CD4-positive, alpha-beta T cell treated with Interleukin-4 for 1 hour (primary cell): ENCODE data around the gene TMEM200B.
"Not testable (repeated sequence)": the region's sequence is repeated elsewhere in the genome, so short reads cannot be mapped to it uniquely, and the experiment has no call there.

Source experiments
- DNase-seq, 2 donors: peaks; one replicate each; pipeline ENCODE4 v3.0.0-alpha.2; 2020 to 2022

The TMEM200B gene

DNA sequence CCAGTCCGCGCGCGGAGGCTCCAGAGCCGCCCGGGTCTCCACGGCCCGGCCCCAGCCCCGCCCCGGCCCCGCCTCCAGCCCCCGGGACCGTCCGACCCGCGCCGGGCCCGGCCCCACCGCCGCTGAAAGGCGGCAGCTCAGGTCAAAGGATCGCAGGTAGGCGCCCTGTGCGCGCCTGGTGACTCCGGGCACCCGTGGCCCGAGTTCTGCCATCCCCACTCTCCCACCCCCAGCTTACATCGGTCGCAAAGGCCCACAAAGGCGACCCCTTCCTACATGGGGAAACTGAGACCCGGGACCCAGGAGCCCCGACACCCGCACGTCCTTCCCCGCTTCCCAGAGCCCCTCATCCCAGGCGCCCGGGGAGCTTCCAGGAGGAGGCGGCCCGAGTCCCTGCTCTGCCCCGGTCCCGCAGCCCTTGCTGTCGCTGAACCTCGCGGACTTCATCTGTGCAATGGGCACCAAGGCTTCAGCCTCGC is at the start of gene TMEM200B:
Gene TMEM200B (minus strand): TSS at position 17 of the 479 bp plus-strand sequence. CDS start 2,075 bp downstream, outside the sequence.
- no peak for DNase-seq

DNA sequence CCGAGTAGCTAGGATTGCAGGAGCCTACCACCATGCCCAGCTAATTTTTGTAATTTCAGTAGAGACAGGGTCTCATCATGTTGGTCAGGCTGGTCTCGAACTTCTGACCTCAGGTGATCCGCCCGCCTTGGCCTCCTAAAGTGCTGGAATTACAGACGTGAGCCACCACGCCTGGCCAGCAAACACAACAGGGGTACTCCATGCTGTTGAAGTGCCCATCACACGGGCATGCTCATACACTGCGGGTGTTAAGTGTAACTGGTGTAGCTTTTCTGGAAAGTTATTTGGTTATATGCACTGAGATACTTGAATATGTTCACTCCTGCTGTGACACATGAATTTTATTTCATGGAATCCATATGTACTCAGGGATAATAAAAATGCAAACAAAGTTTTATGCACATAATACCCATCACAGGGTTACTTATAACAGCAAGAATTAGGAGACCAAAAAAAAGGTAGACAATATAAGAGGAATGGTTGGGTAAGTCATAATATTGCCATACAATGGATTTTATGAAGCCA is 48.8 kb upstream of the TMEM200B start:
- DNase-seq: no peak

DNA sequence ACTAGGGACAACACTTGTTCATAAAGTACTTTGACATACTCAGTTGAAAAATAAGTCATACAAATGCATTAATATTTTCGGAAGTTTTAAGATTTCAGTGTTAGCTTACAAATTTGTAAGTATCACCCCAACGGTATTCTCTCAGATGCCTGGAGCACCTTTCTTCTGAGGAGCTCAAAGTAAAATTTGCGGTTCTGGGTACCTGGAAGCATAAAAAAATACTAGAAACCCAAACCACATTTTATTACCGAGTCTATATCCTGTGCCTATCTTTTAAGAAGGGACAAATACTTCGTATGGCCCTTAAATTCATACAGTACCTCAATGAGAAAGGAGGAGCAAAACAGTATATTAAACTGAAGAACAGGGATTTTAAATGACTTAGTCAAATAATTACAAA is 47.8 kb upstream of the TMEM200B start:
- no peak for DNase-seq

DNA sequence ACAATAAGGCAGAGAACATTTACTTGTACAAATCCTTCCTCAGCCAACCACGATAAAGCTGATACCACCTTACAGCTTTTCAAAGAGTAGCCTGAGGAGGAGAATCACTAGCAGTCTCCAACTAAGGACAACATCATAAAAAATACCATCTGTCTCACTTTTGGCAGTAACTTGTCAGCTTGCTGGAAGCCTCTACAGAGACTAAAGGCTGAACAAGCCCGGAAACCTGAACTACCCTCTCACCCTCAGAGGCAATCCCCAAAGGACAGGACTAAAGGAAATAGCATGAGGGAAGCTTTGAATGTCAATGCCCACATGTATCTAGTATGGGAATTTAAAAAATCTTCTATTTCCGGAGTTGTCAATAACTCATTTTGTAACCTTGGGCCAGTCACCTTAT is 47.4 kb upstream of the TMEM200B start:
- DNase-seq: no peak

GRCh38 chr1:29169976-29170375 is 46.3 kb upstream of the TMEM200B start:
- no peak for DNase-seq

- DNase-seq: no peak
Measured at GRCh38 chr1:29167904-29168303, 44.2 kb upstream of the TMEM200B start.

DNA sequence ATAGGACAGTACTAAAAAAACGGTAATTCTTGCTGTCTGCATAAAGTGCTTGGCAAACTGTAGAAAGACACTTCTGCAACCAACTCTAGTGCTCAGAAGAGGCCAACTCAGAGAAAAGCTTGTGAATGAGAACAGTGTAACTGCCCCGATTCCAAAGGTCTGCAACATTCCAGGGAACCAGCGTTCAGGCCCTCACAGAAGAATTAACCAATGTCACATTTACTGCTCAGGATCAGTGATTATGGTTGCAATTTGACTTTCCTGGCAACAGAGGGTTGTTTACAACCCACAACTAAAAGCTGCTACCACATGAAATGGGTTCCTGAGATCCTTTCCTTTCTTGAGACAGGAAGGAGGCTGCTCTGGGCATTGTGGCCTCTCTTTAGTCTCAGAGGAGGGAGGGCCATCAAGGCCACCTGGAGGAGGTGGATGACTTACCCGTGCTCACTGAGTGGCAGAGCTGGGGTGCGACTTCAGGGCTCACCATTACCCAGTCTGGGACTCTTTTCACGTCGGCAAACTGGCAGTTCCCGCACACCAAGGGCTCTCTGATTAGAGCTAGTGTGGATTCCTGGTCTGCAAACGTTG is 42.7 kb upstream of the TMEM200B start:
- no peak for DNase-seq

GRCh38 chr1:29164588-29164987 is 40.9 kb upstream of the TMEM200B start:
- DNase-seq: no peak

DNA sequence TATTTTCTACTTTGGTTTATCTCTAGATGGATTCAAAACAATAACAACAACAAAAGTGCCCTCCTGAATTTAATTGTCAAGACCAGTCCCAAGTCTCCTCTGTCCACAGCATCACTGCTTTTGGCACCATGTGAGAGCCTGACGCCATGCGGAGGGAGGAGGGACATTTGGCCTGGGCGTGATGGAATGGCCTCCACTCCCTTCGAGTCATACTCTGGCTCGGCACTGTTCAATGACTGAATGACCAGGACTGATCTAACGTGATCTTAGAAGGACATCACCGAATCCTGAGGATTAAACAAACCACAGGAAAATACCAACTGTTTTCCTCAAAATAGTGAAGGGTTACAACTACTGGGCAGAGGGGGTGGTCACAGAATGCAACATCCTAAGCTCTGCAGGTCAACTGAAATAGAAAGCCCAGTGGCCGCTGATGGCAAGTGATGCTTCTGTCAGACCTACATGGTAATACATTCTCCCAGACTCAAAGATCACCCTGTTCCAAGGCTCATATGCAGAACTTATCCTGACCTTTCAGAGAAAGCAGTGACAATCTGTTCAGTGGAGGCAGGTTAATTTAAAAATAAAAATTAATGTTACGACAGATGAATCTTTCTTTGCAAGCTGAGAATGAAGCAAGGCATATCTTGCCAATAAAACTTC is 38.9 kb upstream of the TMEM200B start:
- no peak for DNase-seq

DNA sequence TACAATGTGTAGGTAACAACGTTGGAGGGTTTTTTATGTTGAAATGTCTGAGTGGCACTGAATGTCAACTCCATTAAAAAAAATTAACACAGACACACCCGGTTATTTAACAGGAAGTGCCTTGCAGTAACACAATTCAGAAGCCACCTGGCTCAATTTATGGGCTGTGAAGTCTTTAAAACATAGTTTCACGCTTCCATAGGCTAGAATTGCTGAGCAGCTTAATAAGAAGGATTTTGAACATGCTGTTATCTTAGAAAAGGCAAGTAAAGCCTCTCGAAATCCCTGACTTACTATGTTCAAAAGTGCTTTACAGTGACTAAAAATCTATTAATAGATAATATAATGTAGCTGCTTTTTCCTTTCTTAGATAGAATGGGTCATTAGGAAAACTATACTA is 38.3 kb upstream of the TMEM200B start:
- DNase-seq: no peak

GRCh38 chr1:29159773-29160172 is 36.1 kb upstream of the TMEM200B start:
- no peak for DNase-seq

- no peak for DNase-seq
Measured at GRCh38 chr1:29157269-29157601, 33.5 kb upstream of the TMEM200B start.

DNA sequence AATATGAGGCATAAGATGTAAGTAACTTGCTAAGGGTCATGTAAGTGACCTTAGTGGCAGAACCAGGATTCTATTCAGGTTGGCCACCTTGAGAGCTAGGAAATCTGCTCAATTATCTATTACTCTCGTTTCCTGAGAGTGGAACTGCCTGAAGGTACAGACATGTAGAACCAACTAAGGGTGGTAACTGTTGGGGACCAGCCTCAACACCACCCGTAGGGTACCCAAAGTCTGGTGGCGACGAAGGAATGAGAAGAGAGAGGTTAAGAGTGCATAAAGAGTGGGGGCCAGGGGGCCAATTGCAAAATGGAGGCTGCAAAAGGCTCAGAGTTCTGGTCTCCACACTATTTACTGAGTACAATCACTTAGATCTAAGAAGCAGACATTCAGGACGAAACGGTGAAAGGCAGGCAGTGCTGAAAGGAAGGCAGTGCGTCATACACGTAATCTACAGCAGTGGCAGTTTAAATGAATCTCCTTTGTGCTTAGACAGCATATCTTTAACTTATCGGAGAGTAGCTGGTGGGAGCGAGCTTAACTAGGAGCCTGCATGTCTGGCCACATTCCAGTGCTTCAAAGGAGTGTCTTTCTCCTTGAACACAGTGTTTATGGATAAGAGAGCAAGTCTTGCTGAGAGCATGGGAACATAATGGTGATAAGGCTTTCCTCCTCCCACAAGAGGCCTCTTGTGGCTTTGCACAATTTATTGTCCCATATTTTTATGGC is 33.0 kb upstream of the TMEM200B start:
- DNase-seq: no peak

DNA sequence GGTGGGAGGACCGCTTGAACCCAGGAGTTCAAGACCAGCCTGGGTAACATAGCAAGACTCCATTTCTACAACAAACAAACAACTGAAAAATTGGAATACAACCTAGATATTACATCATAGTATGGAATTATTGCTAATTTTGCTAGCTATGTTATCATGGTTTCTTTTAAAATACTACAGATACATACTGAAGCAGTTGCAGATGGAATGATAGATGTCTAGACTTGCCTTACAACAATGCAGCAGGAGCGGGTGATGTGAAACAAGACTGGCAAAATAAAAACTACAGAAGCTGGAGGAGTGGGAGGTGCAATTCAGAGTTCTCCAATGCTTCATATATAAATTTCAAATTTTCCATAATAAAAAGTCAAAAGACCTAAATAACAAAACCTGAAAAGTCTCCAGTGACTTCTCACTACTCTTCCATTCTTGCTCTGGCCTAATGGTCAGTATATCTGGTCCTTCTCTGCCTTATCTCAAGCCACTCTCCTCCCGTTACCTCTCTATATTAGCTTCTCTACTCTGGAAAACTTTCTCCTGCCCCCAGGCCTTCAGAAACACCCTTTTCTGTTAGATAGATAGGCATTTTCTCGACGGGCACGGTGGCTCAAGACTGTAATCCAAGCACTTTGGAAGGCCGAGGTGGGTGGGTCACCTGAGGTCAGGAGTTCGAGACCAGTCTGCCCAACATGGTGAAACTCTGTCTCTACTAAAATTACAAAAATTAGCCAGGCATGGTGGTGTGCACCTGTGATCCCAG is 28.5 kb upstream of the TMEM200B start:
- no peak for DNase-seq

- not testable (repeated sequence) for DNase-seq
Measured at GRCh38 chr1:29150346-29150745, 26.6 kb upstream of the TMEM200B start.

DNA sequence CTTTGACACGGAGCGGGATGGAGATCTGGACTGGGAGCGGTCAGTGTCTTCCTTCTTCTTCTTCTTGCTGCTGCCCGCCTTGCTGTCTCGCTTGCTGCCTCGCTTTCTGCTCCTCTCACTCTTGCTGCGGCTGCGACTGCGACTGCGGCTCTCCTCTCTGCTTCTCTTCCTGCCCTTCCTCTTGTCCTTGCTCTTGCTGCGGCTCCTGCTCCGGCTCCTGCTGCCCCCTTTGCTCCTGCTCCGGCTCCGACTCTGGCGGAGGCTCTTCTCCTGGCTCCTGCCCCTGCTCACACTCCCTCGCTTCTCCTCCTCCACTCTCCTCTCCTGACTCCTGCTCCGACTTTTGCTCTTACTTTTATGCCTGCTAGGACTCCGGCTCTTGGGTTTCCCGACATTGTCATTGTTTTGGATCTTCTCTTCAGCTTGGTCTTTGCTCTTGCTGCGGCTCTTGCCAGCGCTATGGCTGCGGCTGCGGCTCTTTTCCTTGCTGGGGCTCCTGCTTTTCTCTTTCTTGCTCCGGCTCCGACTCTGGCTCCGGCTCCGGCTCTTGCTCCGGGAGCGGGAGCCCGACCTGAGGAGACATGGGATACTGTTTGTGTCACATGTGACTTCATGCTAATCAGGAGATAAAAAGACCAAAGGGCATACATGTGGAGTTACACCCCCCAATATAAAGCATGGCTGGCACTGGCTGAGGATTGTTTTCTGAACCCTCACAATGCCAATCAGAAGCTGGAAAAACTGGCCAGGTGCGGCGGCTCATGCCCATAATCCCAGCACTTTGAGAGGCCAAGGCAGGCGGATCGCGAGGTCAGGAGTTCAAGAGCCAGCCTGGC is 25.2 kb upstream of the TMEM200B start:
- no peak for DNase-seq

- no peak for DNase-seq
Measured at GRCh38 chr1:29145739-29146437, 22.2 kb upstream of the TMEM200B start.

DNA sequence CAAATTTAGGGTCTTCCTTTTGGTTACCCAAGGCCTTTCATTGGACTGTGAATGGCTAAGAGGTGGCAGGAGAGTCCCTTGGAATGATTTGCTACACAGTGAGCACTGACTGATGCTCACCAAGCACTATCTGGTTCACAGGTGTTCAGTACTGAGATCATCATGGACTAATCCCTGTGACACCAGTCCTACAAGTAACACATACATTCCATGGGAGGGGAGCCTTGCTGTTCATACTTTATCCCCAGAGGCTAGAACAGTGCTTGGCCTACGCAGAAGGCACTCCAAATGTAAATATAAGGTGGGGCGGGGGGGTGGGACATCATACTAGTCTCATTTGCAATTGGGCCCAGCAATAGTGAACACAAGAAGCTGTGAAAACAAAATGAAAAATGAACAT is 20.5 kb upstream of the TMEM200B start:
- no peak for DNase-seq

- DNase-seq: no peak
Measured at GRCh38 chr1:29142714-29143113, 19.0 kb upstream of the TMEM200B start.

GRCh38 chr1:29136391-29136915 is 12.8 kb upstream of the TMEM200B start:
- DNase-seq: no peak

DNA sequence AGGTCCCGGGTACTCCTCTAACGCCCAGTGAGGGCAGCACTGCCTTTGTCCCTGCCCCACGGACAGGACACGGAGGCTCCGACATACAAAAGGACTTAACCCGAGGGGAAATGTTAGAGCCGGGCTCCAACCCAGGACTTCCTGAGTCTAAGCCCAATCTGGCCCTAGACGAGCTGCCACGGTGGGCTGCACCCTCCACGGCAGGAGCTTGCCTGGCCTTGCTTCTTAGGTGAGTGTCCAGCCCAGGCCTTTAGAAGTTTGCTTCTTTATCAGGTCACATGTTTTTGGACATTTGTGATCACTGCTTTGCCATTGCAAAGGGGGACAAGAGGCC is 11.0 kb upstream of the TMEM200B start:
- DNase-seq: no peak
